Measurements from ENCODE around the gene DPH7. TPM values are rescaled to one million over a fixed set of nuclear protein-coding genes. Genes with fewer than 3 reads are reported as not detected.
A peak's percentile ranks its signal among the peaks of the same experiment; 100 is the strongest.

The DPH7 gene
- total RNA-seq, 1 donor from 2014 or later, result 39.5 TPM

DNA sequence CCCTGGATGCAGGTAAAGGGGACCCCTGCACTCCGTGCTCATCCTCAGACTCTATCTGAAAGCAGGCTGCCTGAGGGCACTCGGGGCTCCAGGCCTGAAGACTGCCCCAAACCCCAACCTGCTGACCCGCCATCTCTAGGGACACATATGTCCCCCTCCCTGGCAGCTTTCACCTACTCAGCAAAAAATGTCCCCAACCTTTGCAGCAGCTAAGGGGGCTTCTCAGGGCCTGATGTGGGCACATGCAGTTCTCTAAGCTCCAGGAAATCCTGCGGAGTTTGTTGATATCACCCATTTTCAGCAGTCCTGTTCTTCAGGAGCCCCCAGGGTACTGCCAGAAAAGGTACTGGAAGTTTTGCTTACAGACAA lies 2.2 kb upstream of the DPH7 start:
- Mint-ChIP-seq H3K4me3 (ENCODE audit: unreplicated experiment) (no peak overlapping the region), H3K9me3 (ENCODE audit: unreplicated experiment) (no peaks in the 10 kb centered on the region)
- TF ChIP-seq CTCF (IDR thresholded peaks at IDR 0.05), result no peak

DNA sequence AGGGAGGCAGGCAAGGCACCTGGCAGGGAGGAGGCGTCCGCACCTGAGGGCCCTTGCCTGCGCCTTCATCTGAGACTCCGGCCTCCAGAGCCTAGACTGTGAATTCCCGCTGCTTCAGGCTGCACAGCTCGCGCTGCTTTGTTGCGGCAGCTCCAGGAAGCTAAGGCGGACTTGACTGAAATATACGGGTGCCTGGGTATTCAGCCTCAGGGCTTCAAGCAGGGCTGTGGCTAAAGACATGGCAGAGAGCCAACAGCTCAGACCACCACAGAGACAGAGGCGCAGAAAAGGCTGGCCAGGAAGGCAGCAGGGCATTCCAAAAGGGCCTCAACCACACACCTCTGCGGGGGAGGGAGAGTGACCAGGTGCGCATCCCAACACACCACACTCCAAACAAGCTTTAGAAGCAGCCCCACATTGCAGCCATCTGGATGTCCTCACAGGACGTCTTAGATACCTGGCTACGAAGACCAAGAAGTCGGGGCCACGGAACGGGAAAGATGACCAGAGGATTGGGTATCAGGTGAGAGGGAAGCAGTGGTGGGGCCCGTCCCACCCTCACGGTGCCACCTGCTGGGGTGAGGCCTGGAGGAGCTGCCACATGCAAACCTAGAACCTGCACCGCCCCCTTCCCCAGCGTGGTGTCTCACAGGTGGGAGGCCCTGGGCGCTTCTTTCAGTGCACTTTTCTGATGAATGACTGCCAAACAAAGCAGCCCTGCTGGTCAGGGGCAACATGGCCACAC lies 1.7 kb upstream of the DPH7 start:
- H3K27me3 Mint-ChIP-seq (ENCODE audit: unreplicated experiment), result no peaks in the 10 kb centered on the region
- no peak for DNase-seq (ENCODE audit: extremely low spot score, unreplicated experiment)
- peaks cover 21% of the 10 kb centered on the region for H3K36me3 Mint-ChIP-seq (ENCODE audit: unreplicated experiment)
- H3K9me3 Mint-ChIP-seq (ENCODE audit: unreplicated experiment), result no peaks in the 10 kb centered on the region
- peaks cover 28% of the 10 kb centered on the region for H3K4me1 Mint-ChIP-seq (ENCODE audit: unreplicated experiment)
- H3K27ac Mint-ChIP-seq (ENCODE audit: unreplicated experiment), result no peak overlapping the region
- no peak overlapping the region for H3K4me3 Mint-ChIP-seq (ENCODE audit: unreplicated experiment)
- TF ChIP-seq CTCF (IDR thresholded peaks at IDR 0.05), result no peak

More for the DNA sequence above, 2.2 kb upstream of the DPH7 start:
- Mint-ChIP-seq H3K27me3 (ENCODE audit: unreplicated experiment) (no peaks in the 10 kb centered on the region), H3K36me3 (ENCODE audit: unreplicated experiment) (peaks cover 16% of the 10 kb centered on the region), H3K27ac (ENCODE audit: unreplicated experiment) (no peak overlapping the region), H3K4me1 (ENCODE audit: unreplicated experiment) (peaks cover 22% of the 10 kb centered on the region)
- DNase-seq (ENCODE audit: extremely low spot score, unreplicated experiment), result no peak

- H3K36me3 Mint-ChIP-seq (ENCODE audit: unreplicated experiment), result peaks cover 27% of the 10 kb centered on the region
- peak overlapping the region; percentile 79 for H3K4me3 Mint-ChIP-seq (ENCODE audit: unreplicated experiment)
- DNase-seq (ENCODE audit: extremely low spot score, unreplicated experiment), result no peak
- H3K27me3 Mint-ChIP-seq (ENCODE audit: unreplicated experiment), result no peaks in the 10 kb centered on the region
- no peak for TF ChIP-seq CTCF (IDR thresholded peaks at IDR 0.05)
- peaks cover 29% of the 10 kb centered on the region for H3K4me1 Mint-ChIP-seq (ENCODE audit: unreplicated experiment)
- no peaks in the 10 kb centered on the region for H3K9me3 Mint-ChIP-seq (ENCODE audit: unreplicated experiment)
- H3K27ac Mint-ChIP-seq (ENCODE audit: unreplicated experiment), result peak overlapping the region; percentile 76
Observed at GRCh38 chr9:137579259-137579604, 507 bp upstream of the DPH7 start.

- DNase-seq (ENCODE audit: extremely low spot score, unreplicated experiment), result no peak
Observed at GRCh38 chr9:137575716-137576411, 2.9 kb downstream of the DPH7 start.

More at GRCh38 chr9:137575716-137576411, 2.9 kb downstream of the DPH7 start:
- Mint-ChIP-seq H3K27me3 (ENCODE audit: unreplicated experiment) (no peaks in the 10 kb centered on the region), H3K27ac (ENCODE audit: unreplicated experiment) (no peak overlapping the region), H3K4me1 (ENCODE audit: unreplicated experiment) (peaks cover 29% of the 10 kb centered on the region), H3K4me3 (ENCODE audit: unreplicated experiment) (no peak overlapping the region), H3K9me3 (ENCODE audit: unreplicated experiment) (no peaks in the 10 kb centered on the region), H3K36me3 (ENCODE audit: unreplicated experiment) (peaks cover 26% of the 10 kb centered on the region)
- no peak for TF ChIP-seq CTCF (IDR thresholded peaks at IDR 0.05)

All from osteocyte (in vitro differentiated cells).